Hematopoietic multipotent progenitor cell treated with erythropoietin and hydrocortisone succinate and interleukin-3 and kit ligand, for 6 days (in vitro differentiated cells): ENCODE data around the gene NECTIN1.

ENCODE experiments used
- DNase-seq: peaks from one replicate; pipeline ENCODE4 v3.0.0-alpha.2; 2015

NECTIN1 gene

DNA sequence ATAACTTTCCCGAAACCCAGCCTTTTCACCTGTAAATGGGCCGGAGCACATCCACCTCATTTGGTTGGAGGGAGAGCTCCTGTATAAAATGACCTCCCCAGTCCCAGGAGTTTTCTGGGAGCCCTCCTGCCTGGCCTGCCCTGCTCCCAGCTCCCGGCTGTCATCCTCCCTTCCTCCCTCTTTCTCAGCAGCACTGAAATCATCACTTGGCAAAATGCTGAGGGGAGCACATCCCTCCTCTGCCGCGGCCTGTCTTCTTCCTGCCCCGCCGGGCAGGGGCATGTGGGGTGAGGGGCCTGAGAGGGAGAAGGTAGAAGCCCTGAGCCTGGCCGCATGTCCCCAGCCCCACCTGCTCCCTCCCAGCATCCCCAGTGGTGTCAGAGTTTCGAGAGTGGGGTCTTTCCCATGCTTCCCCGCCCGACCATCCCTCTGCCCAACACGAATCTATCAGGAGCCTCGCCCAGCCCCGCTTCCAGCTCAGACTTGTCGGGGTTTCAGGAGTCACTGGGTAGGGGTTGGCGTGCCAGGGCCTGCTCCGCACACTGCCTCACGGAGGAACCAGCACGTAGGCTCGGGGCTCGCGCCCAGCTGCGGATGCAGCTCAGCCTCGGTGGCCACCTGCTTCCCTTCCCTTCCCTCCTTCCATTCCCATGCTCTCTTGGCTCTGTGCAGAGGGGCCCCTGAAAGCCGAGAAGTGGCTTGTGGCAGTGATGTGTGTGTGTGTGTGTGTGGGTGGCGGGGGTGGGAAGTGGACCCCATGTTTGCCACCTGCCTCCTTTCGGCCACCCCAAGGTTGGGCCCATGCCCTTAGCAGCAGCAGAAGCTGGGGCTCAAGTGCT, 37.1 kb downstream of the NECTIN1 start:
- no peak for DNase-seq

DNA sequence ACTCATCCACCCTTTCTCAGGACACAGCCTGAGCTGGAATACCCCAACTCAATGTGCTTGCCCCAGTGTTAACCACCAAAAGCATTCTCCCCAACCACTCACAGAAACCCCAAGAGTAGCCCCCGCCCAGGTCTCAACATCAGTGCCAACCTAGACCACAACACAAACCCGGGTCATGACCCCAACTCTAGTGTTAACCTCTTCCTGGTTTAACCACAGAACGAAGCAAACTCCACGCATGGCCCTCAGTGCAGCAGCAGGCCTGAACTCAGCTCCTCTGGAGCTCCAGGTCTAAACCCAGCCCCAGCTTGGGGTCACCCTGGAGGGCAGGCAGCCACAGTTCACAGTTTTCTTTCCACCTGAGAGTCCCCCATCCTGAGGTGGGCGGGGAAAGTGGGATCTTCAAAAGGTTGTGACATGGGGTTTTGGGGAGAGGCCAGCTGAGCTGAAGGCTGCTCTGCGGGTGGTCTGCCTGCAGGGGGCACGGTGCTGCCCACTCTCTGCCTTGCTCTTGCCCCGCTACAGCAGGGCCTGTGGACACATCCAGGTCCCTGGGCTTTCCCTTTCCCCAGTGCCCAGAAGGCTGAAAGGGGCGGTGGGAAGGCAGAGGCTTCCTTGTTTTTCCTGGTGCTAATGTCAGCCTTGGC, 37.9 kb downstream of the NECTIN1 start:
- DNase-seq: peak; percentile 65

DNA sequence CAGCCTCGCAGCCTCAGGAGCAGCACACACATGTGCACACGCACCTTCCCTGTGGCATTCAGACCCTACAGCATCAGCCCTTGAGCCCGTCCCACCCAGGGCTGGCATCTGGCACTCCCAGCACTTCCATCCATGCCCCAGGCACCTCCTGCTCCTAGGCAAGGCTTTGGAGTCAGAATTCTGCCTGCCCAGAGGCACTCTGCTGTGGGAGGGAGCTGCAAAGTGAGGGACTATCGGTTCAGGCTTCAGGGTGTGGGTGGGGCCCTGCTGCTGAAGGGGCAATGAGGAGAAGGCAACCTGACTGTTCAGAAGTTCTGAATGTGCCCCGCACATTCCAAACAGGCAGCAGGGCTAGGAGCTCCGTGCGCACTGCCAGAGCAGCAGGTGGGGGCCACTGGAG, 39.7 kb downstream of the NECTIN1 start:
- DNase-seq: no peak

DNA sequence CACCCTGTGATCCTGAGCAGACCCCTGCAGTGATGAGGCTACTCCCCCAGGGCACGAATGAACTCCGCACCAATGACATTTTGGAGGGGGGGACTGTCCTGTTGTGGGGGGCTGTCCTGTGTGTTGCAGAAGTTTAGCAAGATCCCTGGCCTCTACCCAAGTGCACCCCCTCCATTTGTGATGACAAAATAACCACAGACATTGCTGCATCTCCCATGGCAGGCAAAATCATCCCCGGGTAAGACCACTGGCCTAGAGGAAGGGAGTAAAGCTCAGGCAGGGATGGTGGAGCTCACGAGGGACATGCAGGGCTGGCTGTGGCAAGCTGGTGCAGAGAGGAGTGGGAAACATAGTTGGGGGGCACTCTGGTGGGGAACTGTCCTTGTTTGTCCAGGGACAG, 40.6 kb downstream of the NECTIN1 start:
- peak; percentile 43 for DNase-seq

DNA sequence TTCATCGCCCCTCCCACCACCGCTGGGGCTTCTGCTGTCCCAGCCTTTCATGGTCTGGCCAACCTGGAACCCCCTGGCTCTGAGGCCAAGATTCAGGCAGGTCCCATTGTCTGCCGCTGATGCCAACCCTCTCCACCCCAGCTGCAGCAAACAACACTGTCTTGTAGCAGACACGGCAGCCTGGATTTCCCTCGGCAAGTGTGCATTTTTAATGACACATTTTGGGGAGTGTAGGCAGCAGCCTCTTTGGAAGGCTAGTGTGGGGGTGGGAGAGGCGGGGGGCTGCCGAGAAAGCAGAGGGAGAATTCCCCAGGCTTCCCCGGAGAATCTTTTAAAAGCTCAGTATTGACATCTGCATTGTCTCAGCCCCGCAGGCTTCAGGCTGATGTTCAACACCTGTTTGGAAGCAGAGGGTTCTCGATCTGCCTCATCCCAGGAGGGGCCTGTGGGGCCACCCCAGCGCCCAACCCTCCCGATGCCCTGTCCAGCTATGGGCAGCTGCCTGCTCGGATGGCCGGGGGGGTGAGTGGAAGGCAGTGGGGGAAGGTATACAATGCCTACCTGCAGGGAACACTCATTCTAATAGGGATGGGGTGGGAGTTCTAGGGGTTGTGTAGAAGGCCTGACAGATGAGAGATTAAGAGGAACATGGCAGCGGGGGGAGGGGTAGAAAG, 41.5 kb downstream of the NECTIN1 start:
- DNase-seq: peak; percentile 43

DNA sequence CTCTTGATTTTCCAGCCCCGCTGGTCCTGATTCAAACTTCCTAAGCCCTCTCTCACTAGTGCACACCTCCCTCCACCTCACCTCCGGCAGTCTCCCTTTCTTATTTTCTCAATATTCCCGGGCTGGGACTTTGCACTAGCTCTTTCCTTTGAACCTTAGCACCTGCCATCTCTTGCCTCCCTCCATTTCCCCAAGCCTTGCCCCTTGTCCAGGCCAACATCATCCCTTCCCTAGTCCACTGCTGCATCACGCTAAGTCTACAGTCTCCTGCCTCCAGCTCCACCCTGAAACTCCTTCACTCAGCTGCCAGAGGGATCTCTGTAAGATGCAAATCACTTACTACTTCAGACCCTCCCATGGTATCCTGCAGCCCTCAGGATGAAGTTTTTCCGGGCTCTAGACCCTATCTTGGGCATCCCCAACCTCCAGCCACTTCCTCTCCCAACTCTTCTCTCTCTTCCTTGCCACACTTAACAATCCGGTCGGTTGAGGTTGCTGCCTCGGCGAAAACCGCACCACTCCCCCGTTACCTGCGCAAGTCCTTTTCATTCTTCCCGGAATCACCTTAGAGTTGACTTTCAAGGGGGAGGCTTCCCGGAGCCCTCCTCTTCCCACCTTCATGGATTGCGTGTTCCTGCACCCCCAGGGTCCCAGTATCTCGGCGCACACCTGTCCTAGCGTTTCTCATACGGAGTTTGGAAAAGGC, 42.7 kb downstream of the NECTIN1 start:
- no peak for DNase-seq

DNA sequence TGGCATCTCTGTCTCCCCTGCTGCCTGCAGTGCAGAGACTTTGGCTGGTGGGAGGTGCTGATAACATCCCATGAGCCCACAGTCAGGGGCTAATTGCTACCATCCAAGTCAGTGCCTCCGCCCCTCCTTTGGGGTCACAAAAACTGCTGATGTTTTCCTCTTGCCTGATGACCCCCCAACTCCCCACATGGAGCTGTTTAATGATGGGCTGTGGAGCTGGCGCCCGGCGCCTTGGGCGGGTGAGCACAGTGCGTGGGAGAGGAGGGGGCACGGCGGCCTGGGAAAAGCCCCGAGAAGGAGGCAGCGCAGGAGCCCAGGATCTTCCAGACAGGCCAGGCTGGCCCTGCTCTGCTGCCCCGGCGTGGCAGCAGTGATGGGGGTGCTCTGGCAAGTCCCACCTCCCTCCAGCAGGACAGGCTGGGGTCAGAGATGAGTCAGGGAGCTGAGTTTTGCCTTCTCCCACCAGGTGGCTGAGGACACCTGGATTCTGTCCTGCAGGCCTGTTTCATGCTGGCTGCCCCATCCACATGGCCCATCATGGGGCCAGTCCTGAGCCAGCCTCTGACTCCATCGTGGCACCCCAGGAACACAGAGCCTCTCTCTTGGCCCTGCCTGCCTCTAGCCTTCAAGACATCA, 43.8 kb downstream of the NECTIN1 start:
- DNase-seq: peak; percentile 31

DNA sequence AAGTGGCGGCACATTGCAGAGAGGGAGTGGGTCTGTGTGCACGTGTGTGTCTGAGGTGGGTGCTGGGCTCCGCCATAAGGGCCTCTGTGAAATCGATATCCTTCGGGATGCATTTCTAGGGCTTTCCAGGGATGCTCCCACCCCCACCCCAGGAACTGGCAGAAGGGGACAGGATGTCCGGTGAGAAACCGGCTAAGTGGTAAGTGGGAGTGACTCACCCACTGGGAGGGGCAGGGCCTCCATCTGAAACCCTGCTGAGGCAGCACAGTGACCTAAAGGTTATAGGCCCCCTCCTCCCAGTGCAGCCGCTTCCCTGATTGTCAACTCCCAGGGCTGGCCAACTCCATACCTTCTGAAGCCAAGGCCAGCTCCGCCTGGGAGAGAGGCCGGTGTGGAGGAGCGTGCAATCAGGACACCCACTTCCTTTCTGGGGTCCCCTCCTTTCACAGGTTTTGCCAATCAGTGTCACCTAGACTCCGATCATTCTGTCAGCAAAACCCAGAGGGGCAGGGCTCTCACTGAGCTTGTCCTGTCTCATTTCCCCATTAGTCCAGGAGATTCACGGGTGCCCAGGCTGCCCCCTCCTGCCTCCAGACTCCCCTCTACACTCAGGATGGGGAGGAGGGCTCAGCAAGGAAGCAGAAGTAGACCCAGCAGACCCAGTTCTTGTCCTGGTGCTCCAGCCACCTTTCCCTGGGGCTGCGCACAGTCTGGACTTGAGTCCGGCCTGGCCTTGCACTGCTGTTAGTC, 44.5 kb downstream of the NECTIN1 start:
- no peak for DNase-seq

DNA sequence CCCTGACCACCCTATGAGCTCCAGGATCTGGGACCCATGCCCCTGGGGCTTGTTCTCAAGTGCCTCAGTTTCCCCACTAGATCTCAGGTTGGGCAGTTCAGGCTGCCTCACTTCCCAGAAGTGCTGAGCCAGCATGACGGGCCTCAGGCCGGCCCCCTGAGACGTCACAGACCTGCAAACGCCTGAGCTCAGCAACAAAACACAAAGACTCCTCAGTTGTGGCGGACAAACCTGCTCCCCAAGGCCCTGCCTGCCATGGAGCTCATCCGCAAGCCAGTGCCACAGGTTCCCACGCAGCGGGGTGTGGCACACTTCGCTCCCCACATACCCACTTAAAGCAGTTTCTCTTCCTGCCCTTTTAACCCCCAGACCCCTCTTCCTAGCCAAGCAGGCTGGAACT, 45.2 kb downstream of the NECTIN1 start:
- no peak for DNase-seq

DNA sequence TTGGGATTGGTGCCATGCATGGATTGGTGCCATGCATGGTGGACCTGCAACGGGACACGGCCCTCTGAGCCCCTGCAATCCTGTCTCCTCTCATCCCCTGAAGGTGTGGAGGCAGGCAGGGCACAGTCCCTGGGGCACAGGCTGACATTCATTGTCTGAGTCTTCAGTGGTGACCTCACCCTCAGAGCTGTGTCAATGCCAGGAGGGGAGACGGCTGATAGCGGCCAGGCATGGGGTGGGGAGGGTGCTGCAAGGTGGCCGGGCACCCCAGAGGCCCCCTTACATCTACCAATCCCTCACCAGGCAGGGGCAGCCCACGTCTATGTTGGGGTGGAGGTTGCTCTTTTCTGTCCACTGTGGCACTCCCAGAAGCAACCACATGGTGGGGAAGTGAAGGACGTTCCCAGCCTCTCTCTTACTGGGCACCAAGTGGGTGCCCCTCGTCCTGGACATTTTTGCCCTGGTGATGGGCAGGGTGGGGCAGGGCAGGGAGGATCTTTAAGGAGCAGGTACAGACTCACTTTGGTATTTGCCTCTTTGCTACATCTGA, 47.6 kb downstream of the NECTIN1 start:
- DNase-seq: peak; percentile 39

DNA sequence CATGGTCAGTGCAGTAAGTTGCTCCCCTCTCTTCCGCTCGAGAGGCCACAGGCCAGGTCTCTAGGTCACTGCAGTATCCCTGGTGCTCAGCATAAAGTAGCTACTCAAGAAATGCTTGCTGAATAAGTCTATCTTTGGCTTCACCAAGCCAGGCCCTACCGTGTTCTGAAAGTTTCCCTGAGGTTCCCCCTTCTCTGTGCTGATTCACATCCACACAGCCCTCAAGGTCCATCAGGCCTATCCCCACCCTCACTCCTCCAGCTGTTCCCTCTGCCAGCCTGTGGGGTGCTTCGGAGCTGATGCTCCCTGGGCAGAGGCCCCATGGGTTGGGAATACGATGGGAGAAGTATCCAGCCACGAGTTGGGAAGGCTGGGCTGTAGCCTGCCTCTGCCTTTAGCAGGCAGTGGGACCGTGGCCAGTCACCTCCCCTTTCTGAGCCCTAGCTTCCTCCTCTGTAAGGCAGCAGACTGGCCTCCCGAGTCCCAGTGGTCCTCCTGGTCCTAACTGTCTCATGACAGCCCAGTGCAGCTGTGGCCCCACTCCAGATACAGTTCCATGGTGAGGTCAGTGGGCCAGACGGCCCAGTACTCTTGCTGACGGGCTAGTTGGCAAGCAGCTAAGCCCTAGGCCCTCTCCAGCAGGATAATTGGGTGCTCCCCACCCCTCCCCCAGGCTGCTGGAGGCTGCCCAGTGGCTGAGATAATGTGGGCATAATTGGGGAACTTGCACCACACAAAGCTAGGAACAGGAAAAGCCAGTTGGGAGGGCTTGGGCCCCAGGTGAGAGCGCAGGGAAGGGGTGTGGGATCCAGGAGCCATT, 48.2 kb downstream of the NECTIN1 start:
- DNase-seq: no peak

DNA sequence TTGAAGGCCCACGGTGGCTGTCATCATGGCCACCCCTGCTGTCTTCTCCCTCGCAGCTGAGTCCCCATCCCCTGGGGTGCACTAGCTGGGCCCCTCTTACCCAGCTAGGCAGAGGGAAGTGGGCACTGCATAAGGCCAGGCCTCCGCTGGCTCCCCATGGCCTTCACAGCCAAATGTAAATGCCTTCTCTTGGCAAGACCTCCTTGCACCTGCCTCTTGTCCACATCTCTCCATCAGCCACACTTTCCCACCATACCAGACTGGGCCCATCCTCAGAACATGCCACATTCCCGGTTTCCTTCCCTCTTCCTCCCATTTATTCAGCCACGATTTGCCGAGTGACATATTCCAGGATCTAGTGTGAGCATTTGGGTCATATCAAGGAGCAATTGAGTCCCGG, 49.7 kb downstream of the NECTIN1 start:
- no peak for DNase-seq

DNA sequence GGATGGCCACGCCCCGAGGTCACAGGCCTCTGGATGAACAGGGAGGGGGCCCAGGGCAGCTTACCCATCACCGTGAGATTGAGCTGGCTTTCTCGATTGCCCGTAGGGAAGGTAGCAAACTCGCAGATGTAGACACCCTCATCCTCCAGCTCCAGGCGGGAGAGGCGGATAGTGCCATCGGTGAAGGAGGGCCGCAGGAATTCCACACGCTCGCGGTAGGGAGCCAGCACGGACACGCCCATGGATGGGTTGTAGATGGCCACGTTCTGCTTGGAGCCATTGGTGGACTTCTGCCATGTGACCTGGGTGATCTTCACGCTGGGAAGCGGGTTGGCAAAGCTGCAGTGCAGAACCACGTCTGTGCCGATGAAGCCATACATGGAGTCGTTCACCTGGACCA, 50.6 kb downstream of the NECTIN1 start:
- no peak for DNase-seq

DNA sequence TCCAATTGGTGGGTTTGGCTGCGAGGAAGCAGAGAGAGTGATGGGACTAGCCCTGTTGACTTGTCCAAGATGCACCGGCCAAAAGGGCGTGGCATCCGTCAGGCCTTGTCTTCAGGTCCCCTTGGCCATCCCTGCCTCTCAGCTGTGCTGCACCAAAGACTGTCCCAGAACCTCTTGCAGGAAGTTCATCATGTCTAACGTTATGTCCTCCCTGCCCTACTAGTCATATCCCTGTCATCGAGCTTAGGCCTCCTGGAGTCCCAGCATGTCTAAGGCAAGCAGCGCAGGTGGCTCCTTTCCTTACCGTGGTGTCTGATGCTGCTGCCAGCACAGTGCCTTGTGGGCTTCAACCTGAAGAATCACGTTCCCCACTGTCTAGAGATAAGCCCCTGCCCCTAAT, 51.2 kb downstream of the NECTIN1 start:
- no peak for DNase-seq

DNA sequence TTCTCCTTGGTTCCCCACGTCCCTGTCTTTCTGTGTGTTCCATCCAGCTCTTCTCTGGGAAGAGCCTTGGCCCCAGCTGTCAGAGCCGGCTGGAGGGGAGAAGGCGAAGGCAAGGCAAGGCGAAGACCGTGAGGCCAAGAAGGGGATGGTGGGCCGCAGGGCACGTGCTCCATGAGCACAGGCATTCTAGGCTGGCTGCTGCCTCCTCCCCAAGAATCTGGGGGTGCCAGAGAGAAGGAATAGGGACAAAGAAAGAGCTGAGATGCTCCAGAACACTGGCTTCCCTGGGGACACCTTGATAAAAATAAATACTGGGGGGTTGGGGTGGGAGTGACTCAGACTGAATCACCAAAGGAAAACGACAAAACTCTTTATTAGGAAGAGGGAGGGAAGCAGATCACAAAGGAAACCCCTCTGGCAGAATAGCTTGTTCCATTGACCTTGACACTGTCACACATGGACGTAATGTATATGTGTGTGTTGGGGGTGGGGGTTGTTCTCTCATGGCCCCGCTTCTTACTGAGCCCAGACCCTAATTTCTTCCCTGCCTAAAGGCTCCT, 52.5 kb downstream of the NECTIN1 start:
- DNase-seq: no peak

DNA sequence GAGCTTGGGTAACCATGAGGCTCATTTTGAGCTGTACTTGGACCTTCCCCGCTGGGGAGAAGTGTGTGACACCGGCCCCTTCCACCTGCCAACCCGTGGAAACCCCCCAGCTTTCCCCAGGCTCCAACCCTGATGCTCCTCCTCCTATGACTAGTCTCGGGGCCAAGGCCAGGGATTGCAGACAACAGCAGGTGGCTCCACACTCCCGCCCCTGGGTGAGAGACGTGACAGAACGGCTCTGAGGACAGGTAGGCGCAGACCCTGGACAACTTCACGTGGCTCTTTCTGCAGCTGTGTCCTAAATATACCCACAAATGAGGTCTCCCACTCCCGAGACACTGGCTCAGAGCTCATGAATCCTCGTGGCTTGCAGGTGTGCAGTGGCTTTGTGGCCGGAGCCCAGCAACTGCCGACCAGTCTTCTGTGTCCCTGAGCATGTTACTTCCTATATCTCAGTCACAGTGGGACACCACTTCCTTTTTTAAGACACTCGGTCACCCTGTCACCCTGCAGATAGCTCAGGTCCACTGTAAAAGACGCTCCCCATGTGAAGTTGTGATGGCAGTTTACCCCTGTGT, 55.2 kb downstream of the NECTIN1 start:
- DNase-seq: peak; percentile 54

DNA sequence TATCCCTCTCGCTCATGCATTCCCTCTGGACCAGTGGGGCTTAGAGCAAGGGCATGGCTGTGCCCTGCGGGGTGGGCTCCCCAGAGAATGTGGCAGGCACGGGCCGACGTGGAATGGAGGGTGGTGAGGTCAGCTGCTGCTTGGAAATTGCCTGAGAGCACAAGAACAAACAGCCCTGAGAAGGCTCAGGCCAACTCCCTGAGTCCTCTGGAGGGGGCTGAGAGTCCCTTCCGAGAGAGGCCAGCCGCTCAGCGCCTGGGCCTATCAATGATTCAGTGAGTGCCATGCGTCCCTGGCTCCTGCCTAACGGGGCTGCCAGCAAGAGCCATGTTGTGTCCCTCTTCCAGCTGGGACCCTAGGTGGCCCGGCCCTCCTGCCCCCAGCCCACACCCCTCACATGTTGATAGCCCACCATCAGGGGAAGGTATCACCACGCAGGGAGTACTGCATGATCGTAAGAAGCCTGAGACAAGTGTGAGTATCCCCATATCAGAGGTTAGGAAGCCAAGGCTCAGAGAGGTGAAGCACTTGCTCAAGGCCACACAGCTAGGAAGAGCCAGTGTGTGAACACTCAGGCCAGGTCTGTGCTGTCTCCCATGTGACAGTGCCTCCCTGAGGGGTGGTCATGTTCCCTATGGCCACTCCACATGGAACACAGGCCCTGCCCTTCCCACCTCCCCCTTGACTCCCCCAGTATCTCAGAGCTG, 55.8 kb downstream of the NECTIN1 start:
- DNase-seq: no peak

DNA sequence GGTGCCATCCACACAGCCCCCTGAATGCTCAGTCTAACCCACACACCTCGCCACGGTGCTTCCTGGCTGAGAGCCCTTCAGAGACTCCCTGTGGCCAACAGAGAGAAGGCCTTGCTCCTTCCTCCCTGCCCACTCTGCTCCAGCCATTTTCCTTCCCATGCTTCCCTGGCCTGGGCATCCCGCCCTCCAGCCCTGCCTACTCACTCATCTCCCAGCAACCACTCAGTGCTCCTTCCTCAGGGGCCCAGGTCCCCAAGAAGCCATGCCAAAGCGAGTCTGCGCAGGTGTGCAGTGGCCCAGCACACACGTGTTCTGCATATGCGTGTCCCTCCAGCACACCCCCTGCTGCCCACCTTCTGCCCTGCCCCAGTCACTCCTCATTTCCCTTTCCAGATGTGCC, 56.4 kb downstream of the NECTIN1 start:
- no peak for DNase-seq

DNA sequence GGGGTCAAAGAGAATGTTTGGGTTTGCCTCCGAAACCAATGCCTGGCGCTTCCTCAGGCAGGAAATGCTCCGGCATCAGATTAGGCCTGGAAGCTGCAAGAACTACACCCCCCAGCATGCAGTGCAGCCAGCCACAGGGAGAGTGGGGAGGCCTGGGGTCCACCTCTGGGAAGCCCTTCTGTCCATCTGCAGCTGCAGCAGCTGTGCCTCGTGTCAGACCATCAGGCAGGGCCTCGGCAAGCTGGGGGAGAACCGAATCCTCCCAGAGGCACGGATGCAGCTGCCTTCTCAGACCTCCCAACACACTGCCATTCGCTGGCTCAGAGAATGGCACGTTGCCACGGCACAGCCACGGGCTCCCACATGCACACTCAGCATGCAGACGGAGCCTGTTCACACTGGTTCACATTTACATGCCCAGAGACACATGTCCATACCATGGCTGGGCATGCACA, 57.4 kb downstream of the NECTIN1 start:
- no peak for DNase-seq
